Dermis microvascular lymphatic vessel endothelial cell (primary cell): ENCODE data around the gene DMD. TPM values are rescaled to one million over a fixed set of nuclear protein-coding genes. Genes with fewer than 3 reads are reported as not detected.
"Not testable (repeated sequence)": the region's sequence is repeated elsewhere in the genome, so short reads cannot be mapped to it uniquely, and the experiment has no call there.

Experiments used
- DNase-seq, 2 donors: peaks; one replicate each; pipeline versions ENCODE4 v3.0.0 to v3.0.0-alpha.2; 2010; ENCODE audit warnings: low read depth in 2 of 2
- total RNA-seq: library from RNA; depleted of rRNA; stranded (reverse); fragments of >200 nt; gene quantifications from 2 replicates; pipeline ENCODE4 v1.2.1, GENCODE V29; 2014

DMD gene
- total RNA-seq, 1 donor from 2014 or later: 1.8 TPM

GRCh38 chrX:32867781-32868523 is 343.4 kb downstream of the DMD start:
- DNase-seq: no peak

GRCh38 chrX:32852203-32852602 is 359.1 kb downstream of the DMD start:
- DNase-seq: no peak

DNA sequence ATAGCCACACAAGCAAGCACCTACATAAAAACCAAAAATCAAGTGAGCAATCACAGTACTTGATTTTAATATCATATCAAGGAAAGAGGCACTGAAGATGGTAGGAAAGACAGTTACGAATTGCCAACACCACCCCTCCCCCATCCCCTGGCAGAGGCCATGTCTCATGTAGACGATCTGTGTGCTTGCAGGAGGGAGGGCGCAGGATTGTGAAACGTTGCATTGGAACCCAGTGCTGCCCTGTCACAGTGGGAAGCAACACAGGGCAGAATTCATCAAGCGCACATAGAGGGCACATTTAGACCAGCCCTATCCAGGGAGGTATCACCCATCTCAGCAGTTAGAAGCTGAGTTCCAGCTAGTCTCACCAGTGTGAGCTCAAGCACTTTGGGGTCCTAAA is 359.8 kb downstream of the DMD start:
- DNase-seq: no peak

GRCh38 chrX:32847921-32848320 is 363.4 kb downstream of the DMD start:
- DNase-seq: no peak

DNA sequence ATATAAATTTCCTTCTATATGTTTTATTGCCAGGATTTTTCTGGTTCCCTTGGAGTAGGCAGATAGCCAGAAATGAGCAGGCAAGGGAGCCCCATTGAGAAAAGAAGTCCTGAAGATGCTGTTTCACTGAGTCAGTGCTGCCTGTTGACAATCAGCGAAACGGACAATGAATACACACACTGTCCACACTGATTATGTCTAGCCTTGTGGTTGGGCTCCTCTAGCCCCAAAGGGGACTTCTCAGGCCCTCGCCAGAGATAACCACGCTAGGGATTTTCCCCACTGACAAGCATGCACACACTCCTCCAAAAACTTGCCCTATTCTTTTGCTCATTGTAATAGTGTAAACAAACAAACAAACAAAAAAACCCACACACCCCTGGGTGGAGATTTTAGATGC is 369.3 kb downstream of the DMD start:
- DNase-seq: no peak

- no peak for DNase-seq
Observed at GRCh38 chrX:32839781-32840180, 371.6 kb downstream of the DMD start.

- no peak for DNase-seq
Observed at GRCh38 chrX:32825009-32825408, 386.3 kb downstream of the DMD start.

- DNase-seq: no peak
Observed at GRCh38 chrX:32804034-32804433, 407.3 kb downstream of the DMD start.

DNA sequence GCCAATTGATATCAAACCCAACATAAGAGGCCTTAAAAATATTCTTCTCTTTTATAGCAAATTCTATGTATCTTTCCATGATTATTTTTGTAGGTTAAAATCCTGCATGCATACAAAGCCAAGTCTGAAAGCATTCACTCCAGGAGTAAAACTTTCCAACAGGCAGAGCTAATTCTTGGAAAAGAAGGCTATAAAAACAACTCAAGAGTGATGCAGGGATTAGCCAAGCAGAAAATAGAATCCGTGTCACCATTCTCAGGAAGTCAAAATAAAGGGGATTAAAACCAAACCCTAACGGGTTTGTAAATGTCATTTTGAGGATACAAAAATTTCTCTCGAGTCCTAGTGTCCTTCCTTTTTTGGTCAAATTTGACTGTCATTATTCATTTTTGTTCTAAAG is 412.4 kb downstream of the DMD start:
- DNase-seq: no peak

DNA sequence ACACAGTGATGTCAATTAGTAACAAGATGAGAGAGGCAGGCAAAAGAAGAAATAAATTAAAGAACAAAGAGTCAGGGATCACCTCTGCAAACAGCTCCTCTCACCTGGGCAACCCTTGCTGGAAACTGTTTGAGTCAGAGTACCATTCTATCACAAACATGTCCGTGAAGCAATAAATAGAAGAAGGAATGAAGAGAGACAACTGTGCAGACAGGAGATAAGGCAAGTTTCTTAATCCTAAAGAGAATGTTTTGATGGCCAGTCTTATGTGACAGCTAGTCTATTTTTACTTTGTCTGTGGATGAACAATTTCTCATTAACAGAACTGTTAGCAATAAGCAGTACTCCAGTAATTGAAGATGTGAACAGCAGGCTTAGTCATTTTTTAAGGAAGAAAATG is 422.4 kb downstream of the DMD start:
- DNase-seq: no peak

DNA sequence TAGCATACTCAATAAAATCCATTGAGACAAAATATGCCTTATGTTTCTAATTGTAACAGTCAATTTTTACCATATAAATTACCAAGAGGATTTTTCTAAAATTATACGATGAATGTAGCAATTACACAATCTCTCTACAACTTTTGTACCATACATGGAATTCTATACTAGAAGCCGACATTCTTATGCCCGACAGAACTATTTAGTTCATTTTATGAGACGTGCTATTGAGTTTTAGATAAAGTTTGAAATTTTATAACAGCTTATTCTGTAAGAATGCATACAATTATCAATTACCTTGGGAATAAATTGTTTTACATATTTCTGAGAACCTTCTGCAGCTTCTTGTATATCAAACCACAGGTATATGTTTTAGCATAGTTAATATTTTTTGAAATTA is 431.2 kb downstream of the DMD start:
- DNase-seq: no peak

- no peak for DNase-seq
Observed at GRCh38 chrX:32778965-32779364, 432.4 kb downstream of the DMD start.

DNA sequence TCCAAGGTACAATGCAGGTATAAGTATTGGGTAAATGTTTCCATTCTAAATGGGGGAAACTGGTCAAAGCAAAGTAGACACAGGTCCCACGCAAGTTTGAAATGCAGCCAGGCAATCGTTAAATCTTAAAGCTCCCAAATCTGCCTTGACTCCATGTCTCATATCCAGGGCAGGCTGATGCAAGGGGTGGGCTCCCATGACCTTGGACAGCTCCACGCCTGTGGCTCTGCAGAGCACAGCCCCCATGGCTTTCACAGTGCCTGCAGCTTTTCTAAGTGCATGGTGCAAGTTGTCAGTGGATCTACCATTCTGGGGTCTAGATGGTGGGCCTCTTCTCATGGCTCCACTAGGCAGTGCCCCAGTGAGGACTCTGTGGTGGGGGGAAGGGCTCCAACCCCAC is 436.4 kb downstream of the DMD start:
- DNase-seq: no peak

DNA sequence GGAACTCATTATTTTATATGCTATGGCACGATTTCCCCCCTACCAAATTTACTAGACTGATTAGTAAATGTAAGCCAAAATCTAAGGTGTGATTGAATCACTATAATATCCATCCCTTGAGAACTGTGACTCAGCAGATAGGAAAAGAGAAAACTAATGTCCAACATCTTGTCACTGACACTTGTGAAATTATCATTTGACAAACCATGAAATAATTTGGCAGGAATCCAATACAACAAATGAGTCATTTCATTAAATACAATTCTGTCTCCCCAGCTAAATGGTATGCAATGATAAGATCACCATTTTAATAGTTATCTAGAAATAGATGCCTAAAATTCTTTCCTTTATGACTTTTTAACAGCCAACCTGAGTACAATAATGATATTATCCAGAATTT is 462.3 kb downstream of the DMD start:
- DNase-seq: no peak

DNA sequence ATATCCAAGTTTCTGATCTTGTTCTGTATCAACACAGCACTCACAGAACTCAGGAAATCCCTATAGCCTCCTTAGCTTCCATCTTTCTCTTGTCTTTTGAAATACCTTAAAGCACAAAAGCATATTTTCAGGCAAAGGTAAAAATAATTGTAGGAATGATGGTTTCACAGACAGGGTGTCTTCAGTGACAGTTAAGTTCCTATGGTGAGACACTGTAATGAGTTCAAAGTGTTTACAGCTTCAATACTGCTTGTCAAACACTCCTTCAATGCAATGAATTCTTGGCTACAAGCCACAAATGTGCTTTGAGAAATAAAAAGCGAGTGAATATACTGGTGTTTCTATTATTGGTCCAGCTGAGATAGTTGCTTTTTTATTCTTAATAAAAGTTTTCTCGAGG is 466.0 kb downstream of the DMD start:
- DNase-seq: no peak

- no peak for DNase-seq
Observed at GRCh38 chrX:32744921-32745320, 466.4 kb downstream of the DMD start.

GRCh38 chrX:32741910-32742309 is 469.4 kb downstream of the DMD start:
- no peak for DNase-seq

- DNase-seq: no peak
Observed at GRCh38 chrX:32708542-32708941, 502.8 kb downstream of the DMD start.

DNA sequence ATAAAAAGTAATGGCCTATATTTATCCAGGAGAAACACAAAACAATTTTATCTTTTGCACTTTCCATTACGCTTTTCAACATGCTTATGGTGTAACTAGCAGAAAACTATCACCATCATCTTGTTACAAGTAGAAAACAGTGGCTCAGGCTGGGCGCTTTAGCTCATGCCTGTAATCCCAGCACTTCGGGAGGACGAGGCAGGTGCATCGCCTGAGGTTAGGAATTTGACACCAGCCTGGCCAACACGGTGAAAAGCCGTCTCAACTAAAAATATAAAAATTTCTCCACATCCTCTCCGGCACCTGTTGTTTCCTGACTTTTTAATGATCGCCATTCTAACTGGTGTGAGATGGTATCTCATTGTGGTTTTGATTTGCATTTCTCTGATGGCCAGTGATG is 506.0 kb downstream of the DMD start:
- not testable (repeated sequence) for DNase-seq

DNA sequence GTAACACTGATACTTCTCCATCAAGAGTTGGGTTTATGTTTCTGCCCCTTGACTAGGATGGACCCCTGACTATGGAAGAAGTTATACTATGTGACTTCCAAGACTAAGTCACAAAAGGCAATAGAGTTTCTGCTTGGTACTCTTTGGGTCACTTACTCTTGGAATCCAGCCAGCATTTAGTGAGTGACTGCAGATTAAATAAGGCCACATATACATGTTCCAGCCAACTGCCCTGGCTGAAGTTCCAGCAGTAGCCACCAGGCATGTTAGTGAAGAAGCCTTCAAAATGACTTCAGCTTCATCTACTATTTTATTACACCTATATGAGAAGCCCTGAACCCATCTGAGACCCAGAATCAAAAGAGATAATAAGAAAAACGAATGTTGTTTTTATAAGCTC is 524.0 kb downstream of the DMD start:
- DNase-seq: no peak

DNA sequence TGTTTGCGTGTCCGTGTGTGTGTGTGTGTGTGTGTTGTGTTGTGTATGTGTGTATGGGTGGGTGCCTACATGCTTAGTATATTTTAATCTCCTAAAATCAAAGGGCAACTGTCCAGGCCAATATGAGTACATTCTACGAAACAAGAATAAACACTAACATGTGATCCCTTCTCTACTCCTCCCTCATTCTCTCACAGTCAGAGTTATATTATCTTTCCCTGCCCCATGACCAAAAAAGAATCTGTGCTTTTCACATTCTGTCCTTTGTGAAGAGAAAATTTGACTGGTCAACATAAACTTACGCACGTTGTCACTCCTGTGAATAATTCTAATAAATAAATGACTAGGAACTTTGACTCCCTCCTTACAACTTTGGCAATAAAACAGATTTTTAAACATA is 532.9 kb downstream of the DMD start:
- DNase-seq: no peak

DNA sequence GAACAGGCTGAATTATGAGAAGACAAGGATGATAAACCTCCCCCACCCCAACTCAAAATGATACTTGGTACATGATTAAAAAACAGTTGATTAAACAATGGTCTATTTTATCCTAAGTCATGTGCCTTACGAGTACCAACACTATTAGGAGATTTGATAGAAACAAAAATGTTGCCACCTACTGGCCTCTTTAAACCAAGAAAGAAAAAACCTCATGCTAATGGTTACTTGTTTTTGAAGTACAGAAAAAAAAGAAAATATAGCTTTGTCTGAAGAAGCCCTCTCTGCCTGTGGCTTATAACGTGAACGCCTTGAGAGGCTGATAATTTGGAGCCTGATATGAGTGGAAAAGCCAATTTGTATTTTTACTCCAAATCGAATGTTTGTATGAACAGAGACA is 538.2 kb downstream of the DMD start:
- no peak for DNase-seq

DNA sequence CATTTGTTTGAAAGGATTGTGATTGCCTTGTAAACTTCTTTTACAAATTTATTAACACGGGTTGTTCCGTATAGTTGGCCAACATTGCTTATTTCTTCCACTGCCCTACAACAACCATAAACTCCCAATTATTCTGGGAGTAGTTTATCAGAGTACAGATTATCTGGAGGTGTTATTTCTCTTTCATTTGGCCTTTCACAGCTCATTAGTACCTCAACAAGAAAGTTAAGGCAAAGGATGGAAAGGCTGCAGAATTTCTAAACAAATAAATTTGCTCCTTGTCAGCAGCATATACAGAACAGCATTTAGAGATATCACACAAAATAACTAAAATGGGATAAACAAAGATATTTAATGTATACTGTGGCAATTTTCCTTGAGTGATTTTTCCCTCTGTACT is 548.8 kb downstream of the DMD start:
- no peak for DNase-seq
